Measurements from ENCODE around the gene ERI3. TPM values are rescaled to one million over a fixed set of nuclear protein-coding genes. Genes with fewer than 3 reads are reported as not detected.

The ERI3 gene
- total RNA-seq, 4 donors from 2014 or later = 23.8 to 30.5 (median 28.7) TPM

DNA sequence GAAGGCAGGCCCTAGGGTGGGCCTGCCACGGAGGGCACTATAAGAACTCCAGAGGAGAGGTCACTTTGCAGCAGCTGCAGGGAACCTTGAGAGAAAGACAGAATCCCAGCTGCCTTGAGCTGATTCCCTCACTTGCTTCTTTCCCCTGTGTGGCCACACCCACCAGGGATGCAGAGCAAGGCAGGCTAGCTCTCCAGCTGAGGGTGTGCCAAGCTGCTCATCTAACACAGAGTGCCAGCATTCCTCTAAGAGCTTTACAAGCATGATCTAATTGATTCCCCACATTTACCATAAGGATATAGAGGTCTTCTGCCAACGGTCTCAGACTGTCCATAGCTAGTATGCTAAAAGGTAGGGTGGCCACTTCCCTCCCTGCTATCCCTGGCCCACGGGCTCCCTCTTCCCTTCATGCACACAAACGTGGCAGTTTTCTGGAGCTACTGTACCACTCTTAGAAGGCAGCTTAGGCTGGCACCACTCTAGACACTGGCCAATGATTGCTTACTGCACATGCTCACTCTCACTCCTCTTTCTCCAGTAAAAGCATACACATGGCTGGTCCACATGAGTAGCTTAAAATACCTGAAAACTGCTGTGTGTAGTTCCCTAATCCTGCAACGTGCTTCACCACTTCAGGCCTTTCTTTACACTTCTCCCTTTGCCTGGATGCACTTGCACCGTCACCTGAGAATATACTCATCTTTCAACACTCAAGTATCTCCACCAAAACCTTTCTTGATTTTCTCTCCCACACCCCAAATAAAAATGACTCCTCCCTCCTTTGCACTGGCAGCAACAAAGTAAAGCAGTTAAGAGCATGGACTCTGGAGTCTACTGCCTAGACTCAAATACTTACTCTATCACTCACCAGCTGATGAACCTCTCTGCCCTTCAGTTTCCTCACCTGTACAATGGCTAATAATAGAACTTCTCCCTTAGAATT, 84.1 kb downstream of the ERI3 start:
- no peak for TF ChIP-seq CTCF (IDR thresholded peaks at IDR 0.05; ENCODE audit: low read depth)

GRCh38 chr1:44268054-44268453, 87.0 kb downstream of the ERI3 start:
- TF ChIP-seq CTCF (IDR thresholded peaks at IDR 0.05; ENCODE audit: low read depth) = no peak

GRCh38 chr1:44267438-44267837, 87.6 kb downstream of the ERI3 start:
- TF ChIP-seq CTCF (IDR thresholded peaks at IDR 0.05; ENCODE audit: low read depth) = no peak

DNA sequence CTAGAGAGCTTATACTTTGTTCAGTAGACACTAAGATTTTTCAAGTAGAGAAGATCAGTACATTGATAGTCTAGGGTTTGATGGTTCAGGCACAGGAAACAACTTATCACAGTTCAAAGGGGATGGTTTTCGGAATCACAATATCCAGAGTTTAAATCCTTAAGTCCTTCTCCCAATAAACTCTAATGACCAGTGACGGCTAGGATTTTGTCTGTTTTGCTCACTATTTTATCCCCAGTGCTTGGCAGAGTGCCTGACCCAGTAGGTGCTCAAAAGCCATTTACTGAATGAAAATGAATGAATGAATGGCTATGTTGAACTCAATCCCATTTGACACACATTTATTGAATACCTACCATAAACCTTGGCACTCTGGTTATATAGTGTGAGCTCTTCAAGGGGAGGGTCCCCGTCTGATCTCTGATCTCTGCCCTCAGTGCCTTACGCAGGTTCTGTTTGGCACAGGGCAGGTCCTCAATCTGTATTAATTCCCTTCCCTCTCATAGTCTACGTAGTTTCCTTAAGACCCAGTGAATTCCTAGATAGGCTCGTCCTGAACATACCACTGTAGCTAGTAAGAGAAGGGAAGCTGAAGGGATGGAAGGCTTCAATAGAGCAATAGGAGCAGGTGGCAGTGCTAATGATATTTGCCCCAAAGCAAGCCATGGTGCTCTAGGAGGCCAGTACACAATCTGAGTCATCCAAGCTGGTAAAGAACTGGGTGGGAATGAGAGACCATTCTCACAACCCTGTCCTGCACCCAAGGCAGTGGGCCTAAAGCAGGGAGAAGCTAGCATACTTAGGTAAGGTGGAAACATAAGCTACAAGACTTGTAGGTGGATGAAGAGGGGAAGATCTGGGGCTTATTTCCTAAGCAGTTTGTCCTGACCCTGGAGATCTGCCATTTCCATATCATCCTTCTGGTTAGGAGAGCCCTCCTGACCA, 88.4 kb downstream of the ERI3 start:
- no peak for TF ChIP-seq CTCF (IDR thresholded peaks at IDR 0.05; ENCODE audit: low read depth)

GRCh38 chr1:44265656-44266358, 89.2 kb downstream of the ERI3 start:
- no peak for TF ChIP-seq CTCF (IDR thresholded peaks at IDR 0.05; ENCODE audit: low read depth)

GRCh38 chr1:44264451-44264771, 90.6 kb downstream of the ERI3 start:
- TF ChIP-seq CTCF (IDR thresholded peaks at IDR 0.05; ENCODE audit: low read depth) = no peak
